Peyer's patch (tissue), 4 donors: ENCODE data around the gene SMAP2. TPM values are rescaled to one million over a fixed set of nuclear protein-coding genes. Genes with fewer than 3 reads are reported as not detected.

Source experiments
- DNase-seq, 3 donors: peaks; one replicate each; pipeline ENCODE4 v3.0.0-alpha.2; 2017 to 2019
- H3K27ac ChIP-seq, 4 donors: fragments of 200-600 bp; sonication (generic); one replicate each; pipeline ENCODE4 v1.5.1; 2016 to 2019
- H3K27me3 ChIP-seq, 2 donors: fragments of 200-600 bp; sonication (generic); one replicate each; pipeline ENCODE4 v1.5.1; 2019
- H3K36me3 ChIP-seq, 3 donors: fragments of 200-600 bp; sonication (generic); one replicate each; pipeline ENCODE4 v1.5.1; 2016 to 2019
- H3K4me1 ChIP-seq, 4 donors: fragments of 200-600 bp; sonication (generic); one replicate each; pipeline ENCODE4 v1.5.1; 2016 to 2019
- H3K4me3 ChIP-seq, 4 donors: fragments of 200-600 bp; sonication (generic); 1 replicate in 3 of 4; 2 replicates in 1 of 4; pipeline ENCODE4 v1.5.1; 2016 to 2019; ENCODE audit warnings: mild to moderate bottlenecking in 1 of 4
- H3K9me3 ChIP-seq, 4 donors: fragments of 200-600 bp; sonication (generic); one replicate each; pipeline ENCODE4 v1.5.1; 2016 to 2019; ENCODE audit warnings: mild to moderate bottlenecking in 1 of 4
- CTCF ChIP-seq, 6 experiments: fragments of 450-650 bp in 4 of 6; fragments of 200-600 bp in 2 of 6; sonication (generic) in 1 of 6; IDR thresholded peaks; one replicate each; pipeline ENCODE4 v1.5.1; 2017 to 2019; ENCODE audit warnings: antibody characterized with exemption in 6 of 6, mild to moderate bottlenecking in 3 of 6, moderate library complexity in 1 of 6
- POLR2A ChIP-seq, 2 donors: fragments of 450-650 bp; IDR thresholded peaks; one replicate each; pipeline ENCODE4 v1.5.1; 2017; ENCODE audit warnings: antibody characterized with exemption in 2 of 2, mild to moderate bottlenecking in 2 of 2, moderate library complexity in 2 of 2
- total RNA-seq, 4 donors: library from RNA; depleted of rRNA; stranded (reverse); fragments of >200 nt; gene quantifications; one replicate each; pipeline ENCODE4 v1.1.0, GENCODE V29; 2016

The SMAP2 gene
- total RNA-seq, 4 donors from 2014 or later, result 24.7 to 170 (median 33.7) TPM

DNA sequence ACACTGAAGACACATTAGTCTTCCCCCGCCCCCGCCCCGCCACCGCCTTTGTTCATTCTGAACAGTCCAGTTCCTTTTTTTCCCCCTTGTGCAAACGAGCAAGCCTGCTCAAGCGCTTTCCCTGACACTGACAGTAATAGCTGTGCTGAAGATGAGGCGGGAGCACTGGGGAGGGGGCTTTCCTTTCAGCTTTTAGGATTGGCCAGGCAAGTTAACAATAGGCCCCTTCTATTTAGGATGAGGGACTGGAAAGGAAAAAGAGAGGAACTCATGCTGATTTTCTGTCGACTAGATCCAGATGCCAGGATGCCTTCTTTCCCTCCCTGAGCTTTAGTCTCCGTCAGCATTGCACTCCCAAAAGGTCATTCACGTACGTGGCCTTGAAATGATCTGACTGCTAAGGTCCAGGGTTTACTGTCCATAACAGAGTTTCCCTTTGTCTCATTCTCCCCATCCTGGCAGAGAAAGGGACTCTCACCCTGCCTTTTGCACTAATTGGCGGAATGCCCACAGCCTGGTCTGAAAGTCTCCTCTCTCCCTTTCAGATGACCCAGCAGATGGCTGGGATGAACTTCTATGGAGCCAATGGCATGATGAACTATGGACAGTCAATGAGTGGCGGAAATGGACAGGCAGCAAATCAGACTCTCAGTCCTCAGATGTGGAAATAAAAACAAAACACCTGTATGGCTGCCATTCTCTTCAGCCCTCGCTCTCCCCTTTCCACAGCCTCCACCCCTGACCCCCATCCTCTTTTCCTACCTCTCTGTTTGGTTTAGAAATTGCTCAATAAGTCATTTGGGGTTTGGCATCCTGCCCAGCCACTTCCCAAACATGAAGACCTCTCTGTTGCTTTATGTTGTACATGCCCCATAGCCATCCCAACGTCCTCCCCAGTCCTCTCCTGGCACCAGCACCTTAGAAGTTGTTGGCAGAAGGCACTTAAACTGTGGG is 48.2 kb downstream of the SMAP2 start:
- DNase-seq, result no peak
- H3K9me3 ChIP-seq, result no peaks in the 10 kb centered on the region
- H3K27ac ChIP-seq, result peak overlapping the region in 1 of 4 donors; percentile 13
- peaks cover 0 to 57% (median 0%) of the 10 kb centered on the region in 3 donors for H3K36me3 ChIP-seq
- no peaks in the 10 kb centered on the region for H3K27me3 ChIP-seq
- H3K4me3 ChIP-seq, result no peak overlapping the region
- no peak for TF ChIP-seq CTCF (IDR thresholded peaks at IDR 0.05)
- no peaks in the 10 kb centered on the region for H3K4me1 ChIP-seq

- Histone ChIP-seq H3K4me3 (no peak overlapping the region), H3K9me3 (no peaks in the 10 kb centered on the region), H3K4me1 (no peaks in the 10 kb centered on the region), H3K27me3 (no peaks in the 10 kb centered on the region), H3K27ac (peak overlapping the region in 1 of 4 donors; percentile 4), H3K36me3 (peaks cover 0 to 47% (median 0%) of the 10 kb centered on the region in 3 donors)
- TF ChIP-seq POLR2A (IDR thresholded peaks at IDR 0.05), result no peak
- TF ChIP-seq CTCF (IDR thresholded peaks at IDR 0.05), result no peak
- DNase-seq, result no peak
Observed at GRCh38 chr1:40422630-40423263, 49.2 kb downstream of the SMAP2 start.

DNA sequence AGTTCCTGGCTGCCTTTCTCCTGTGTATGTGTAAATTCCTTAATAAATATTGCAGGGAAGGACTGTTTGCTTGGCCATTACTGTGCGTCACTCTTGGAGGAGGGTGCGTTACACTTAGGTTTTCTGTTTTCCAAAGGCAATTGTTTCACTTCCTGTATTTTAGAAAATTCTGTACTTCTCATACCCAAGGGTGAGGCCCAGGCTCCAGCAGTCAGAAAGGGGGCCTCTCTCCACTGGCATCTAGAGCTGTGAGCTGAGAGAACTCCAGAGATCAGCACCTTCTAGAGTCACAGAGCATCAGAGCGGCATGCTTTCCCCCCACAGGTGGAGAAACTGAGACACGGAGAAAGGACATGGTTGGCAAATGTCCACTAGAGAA is 49.7 kb downstream of the SMAP2 start:
- DNase-seq, result no peak
- Histone ChIP-seq H3K4me3 (no peak overlapping the region), H3K4me1 (no peaks in the 10 kb centered on the region), H3K27ac (no peak overlapping the region), H3K9me3 (no peaks in the 10 kb centered on the region), H3K36me3 (peaks cover 0 to 42% (median 0%) of the 10 kb centered on the region in 3 donors), H3K27me3 (no peaks in the 10 kb centered on the region)
- TF ChIP-seq CTCF (IDR thresholded peaks at IDR 0.05) (no peak), POLR2A (IDR thresholded peaks at IDR 0.05) (no peak)

- Histone ChIP-seq H3K4me1 (no peaks in the 10 kb centered on the region), H3K27ac (no peak overlapping the region), H3K36me3 (peaks cover 0 to 34% (median 0%) of the 10 kb centered on the region in 3 donors), H3K9me3 (no peaks in the 10 kb centered on the region), H3K4me3 (no peak overlapping the region), H3K27me3 (no peaks in the 10 kb centered on the region)
- DNase-seq, result no peak
- TF ChIP-seq CTCF (IDR thresholded peaks at IDR 0.05) (no peak), POLR2A (IDR thresholded peaks at IDR 0.05) (no peak)
Observed at GRCh38 chr1:40423951-40424618, 50.6 kb downstream of the SMAP2 start.

DNA sequence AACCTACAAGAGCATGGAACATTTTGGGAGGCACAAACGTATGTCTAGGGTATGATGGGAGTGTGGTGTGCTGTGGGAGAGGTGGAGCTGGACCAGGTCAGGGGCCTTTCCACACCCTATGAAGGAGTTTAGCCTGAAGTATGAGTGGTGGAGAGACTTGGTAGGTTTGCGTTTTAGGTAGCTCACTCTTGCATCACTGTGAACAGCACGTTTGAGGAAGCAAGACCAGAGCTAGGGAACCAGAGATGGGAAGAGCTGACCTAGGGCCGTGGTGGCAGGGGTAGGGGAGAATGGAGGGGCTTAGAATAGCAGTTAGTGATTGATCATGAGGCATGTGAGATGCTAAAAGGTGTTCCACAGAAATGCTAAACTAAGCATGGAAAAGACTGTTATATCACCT is 51.7 kb downstream of the SMAP2 start:
- H3K4me1 ChIP-seq, result no peaks in the 10 kb centered on the region
- TF ChIP-seq CTCF (IDR thresholded peaks at IDR 0.05) (no peak), POLR2A (IDR thresholded peaks at IDR 0.05) (no peak)
- H3K9me3 ChIP-seq, result no peaks in the 10 kb centered on the region
- DNase-seq, result no peak
- H3K4me3 ChIP-seq, result no peak overlapping the region
- no peaks in the 10 kb centered on the region for H3K27me3 ChIP-seq
- no peak overlapping the region for H3K27ac ChIP-seq
- peaks cover 0 to 22% (median 0%) of the 10 kb centered on the region in 3 donors for H3K36me3 ChIP-seq
